Measurements from ENCODE around the gene EPHB1.
"Not testable (repeated sequence)": the region's sequence is repeated elsewhere in the genome, so short reads cannot be mapped to it uniquely, and the experiment has no call there.

The EPHB1 gene

GRCh38 chr3:135099734-135100355, 304.8 kb downstream of the EPHB1 start:
- Histone ChIP-seq H3K27me3 (ENCODE audit: control insufficient read depth, insufficient read depth, low read length) (no peaks in the 10 kb centered on the region), H3K4me3 (ENCODE audit: low read depth, low read length) (no peak overlapping the region), H3K36me3 (ENCODE audit: control insufficient read depth, insufficient read depth, low read length) (no peaks in the 10 kb centered on the region), H3K9ac (ENCODE audit: low read depth, low read length) (no peak overlapping the region), H3K4me1 (ENCODE audit: control insufficient read depth, insufficient read depth, low read length) (peaks cover 17% of the 10 kb centered on the region), H3K27ac (ENCODE audit: low read depth, low read length) (no peak overlapping the region), H3K9me3 (ENCODE audit: control insufficient read depth, insufficient read depth, low read length) (no peaks in the 10 kb centered on the region)

- Histone ChIP-seq H3K27ac (ENCODE audit: low read depth, low read length) (no peak overlapping the region), H3K9me3 (ENCODE audit: control insufficient read depth, insufficient read depth, low read length) (no peaks in the 10 kb centered on the region), H3K27me3 (ENCODE audit: control insufficient read depth, insufficient read depth, low read length) (no peaks in the 10 kb centered on the region), H3K9ac (ENCODE audit: low read depth, low read length) (no peak overlapping the region), H3K4me1 (ENCODE audit: control insufficient read depth, insufficient read depth, low read length) (peaks cover 17% of the 10 kb centered on the region), H3K4me3 (ENCODE audit: low read depth, low read length) (no peak overlapping the region), H3K36me3 (ENCODE audit: control insufficient read depth, insufficient read depth, low read length) (no peaks in the 10 kb centered on the region)
These were observed 305.3 kb downstream of the EPHB1 start for GRCh38 chr3:135100366-135100765.

- Histone ChIP-seq H3K9ac (ENCODE audit: low read depth, low read length) (no peak overlapping the region), H3K36me3 (ENCODE audit: control insufficient read depth, insufficient read depth, low read length) (no peaks in the 10 kb centered on the region), H3K27ac (ENCODE audit: low read depth, low read length) (no peak overlapping the region), H3K9me3 (ENCODE audit: control insufficient read depth, insufficient read depth, low read length) (no peaks in the 10 kb centered on the region), H3K27me3 (ENCODE audit: control insufficient read depth, insufficient read depth, low read length) (no peaks in the 10 kb centered on the region), H3K4me1 (ENCODE audit: control insufficient read depth, insufficient read depth, low read length) (peaks cover 17% of the 10 kb centered on the region), H3K4me3 (ENCODE audit: low read depth, low read length) (no peak overlapping the region)
These were observed 308.9 kb downstream of the EPHB1 start for GRCh38 chr3:135103917-135104316.

GRCh38 chr3:135106445-135106844, 311.4 kb downstream of the EPHB1 start:
- H3K4me3 ChIP-seq (ENCODE audit: low read depth, low read length): no peak overlapping the region
- no peaks in the 10 kb centered on the region for H3K36me3 ChIP-seq (ENCODE audit: control insufficient read depth, insufficient read depth, low read length)
- no peak overlapping the region for H3K27ac ChIP-seq (ENCODE audit: low read depth, low read length)
- no peak overlapping the region for H3K9ac ChIP-seq (ENCODE audit: low read depth, low read length)
- H3K4me1 ChIP-seq (ENCODE audit: control insufficient read depth, insufficient read depth, low read length): peaks cover 3% of the 10 kb centered on the region
- H3K9me3 ChIP-seq (ENCODE audit: control insufficient read depth, insufficient read depth, low read length): no peaks in the 10 kb centered on the region
- H3K27me3 ChIP-seq (ENCODE audit: control insufficient read depth, insufficient read depth, low read length): no peaks in the 10 kb centered on the region

- Histone ChIP-seq H3K4me3 (ENCODE audit: low read depth, low read length) (no peak overlapping the region), H3K27me3 (ENCODE audit: control insufficient read depth, insufficient read depth, low read length) (no peaks in the 10 kb centered on the region), H3K36me3 (ENCODE audit: control insufficient read depth, insufficient read depth, low read length) (no peaks in the 10 kb centered on the region), H3K27ac (ENCODE audit: low read depth, low read length) (no peak overlapping the region), H3K4me1 (ENCODE audit: control insufficient read depth, insufficient read depth, low read length) (peaks cover 3% of the 10 kb centered on the region), H3K9ac (ENCODE audit: low read depth, low read length) (no peak overlapping the region), H3K9me3 (ENCODE audit: control insufficient read depth, insufficient read depth, low read length) (no peaks in the 10 kb centered on the region)
These were observed 312.0 kb downstream of the EPHB1 start for GRCh38 chr3:135107043-135107442.

- H3K36me3 ChIP-seq (ENCODE audit: control insufficient read depth, insufficient read depth, low read length): no peaks in the 10 kb centered on the region
- no peaks in the 10 kb centered on the region for H3K9me3 ChIP-seq (ENCODE audit: control insufficient read depth, insufficient read depth, low read length)
- no peaks in the 10 kb centered on the region for H3K4me1 ChIP-seq (ENCODE audit: control insufficient read depth, insufficient read depth, low read length)
- H3K4me3 ChIP-seq (ENCODE audit: low read depth, low read length): no peak overlapping the region
- H3K27ac ChIP-seq (ENCODE audit: low read depth, low read length): no peak overlapping the region
- H3K27me3 ChIP-seq (ENCODE audit: control insufficient read depth, insufficient read depth, low read length): no peaks in the 10 kb centered on the region
- H3K9ac ChIP-seq (ENCODE audit: low read depth, low read length): no peak overlapping the region
These were observed 314.6 kb downstream of the EPHB1 start for GRCh38 chr3:135109681-135110080.

- H3K9ac ChIP-seq (ENCODE audit: low read depth, low read length); H3K4me1 ChIP-seq (ENCODE audit: control insufficient read depth, insufficient read depth, low read length); H3K9me3 ChIP-seq (ENCODE audit: control insufficient read depth, insufficient read depth, low read length); H3K36me3 ChIP-seq (ENCODE audit: control insufficient read depth, insufficient read depth, low read length); H3K27ac ChIP-seq (ENCODE audit: low read depth, low read length); H3K4me3 ChIP-seq (ENCODE audit: low read depth, low read length); H3K27me3 ChIP-seq (ENCODE audit: control insufficient read depth, insufficient read depth, low read length): not testable (repeated sequence)
These were observed 319.5 kb downstream of the EPHB1 start for GRCh38 chr3:135114551-135114950.

- Histone ChIP-seq H3K9me3 (ENCODE audit: control insufficient read depth, insufficient read depth, low read length) (no peaks in the 10 kb centered on the region), H3K36me3 (ENCODE audit: control insufficient read depth, insufficient read depth, low read length) (no peaks in the 10 kb centered on the region), H3K4me1 (ENCODE audit: control insufficient read depth, insufficient read depth, low read length) (no peaks in the 10 kb centered on the region), H3K27ac (ENCODE audit: low read depth, low read length) (no peak overlapping the region), H3K4me3 (ENCODE audit: low read depth, low read length) (no peak overlapping the region), H3K9ac (ENCODE audit: low read depth, low read length) (no peak overlapping the region), H3K27me3 (ENCODE audit: control insufficient read depth, insufficient read depth, low read length) (no peaks in the 10 kb centered on the region)
These were observed 322.9 kb downstream of the EPHB1 start for GRCh38 chr3:135117977-135118376.

- Histone ChIP-seq H3K4me3 (ENCODE audit: low read depth, low read length) (no peak overlapping the region), H3K9me3 (ENCODE audit: control insufficient read depth, insufficient read depth, low read length) (no peaks in the 10 kb centered on the region), H3K9ac (ENCODE audit: low read depth, low read length) (no peak overlapping the region), H3K36me3 (ENCODE audit: control insufficient read depth, insufficient read depth, low read length) (no peaks in the 10 kb centered on the region), H3K27ac (ENCODE audit: low read depth, low read length) (no peak overlapping the region), H3K27me3 (ENCODE audit: control insufficient read depth, insufficient read depth, low read length) (no peaks in the 10 kb centered on the region), H3K4me1 (ENCODE audit: control insufficient read depth, insufficient read depth, low read length) (no peaks in the 10 kb centered on the region)
These were observed 323.7 kb downstream of the EPHB1 start for GRCh38 chr3:135118792-135119191.

- Histone ChIP-seq H3K27me3 (ENCODE audit: control insufficient read depth, insufficient read depth, low read length) (no peaks in the 10 kb centered on the region), H3K9me3 (ENCODE audit: control insufficient read depth, insufficient read depth, low read length) (no peaks in the 10 kb centered on the region), H3K36me3 (ENCODE audit: control insufficient read depth, insufficient read depth, low read length) (no peaks in the 10 kb centered on the region), H3K9ac (ENCODE audit: low read depth, low read length) (no peak overlapping the region), H3K27ac (ENCODE audit: low read depth, low read length) (no peak overlapping the region), H3K4me1 (ENCODE audit: control insufficient read depth, insufficient read depth, low read length) (no peaks in the 10 kb centered on the region), H3K4me3 (ENCODE audit: low read depth, low read length) (no peak overlapping the region)
These were observed 330.2 kb downstream of the EPHB1 start for GRCh38 chr3:135125171-135125801.

- no peak overlapping the region for H3K27ac ChIP-seq (ENCODE audit: low read depth, low read length)
These were observed 332.9 kb downstream of the EPHB1 start for GRCh38 chr3:135127946-135128470.

More at GRCh38 chr3:135127946-135128470, 332.9 kb downstream of the EPHB1 start:
- Histone ChIP-seq H3K4me1 (ENCODE audit: control insufficient read depth, insufficient read depth, low read length) (no peaks in the 10 kb centered on the region), H3K36me3 (ENCODE audit: control insufficient read depth, insufficient read depth, low read length) (no peaks in the 10 kb centered on the region), H3K4me3 (ENCODE audit: low read depth, low read length) (no peak overlapping the region), H3K9me3 (ENCODE audit: control insufficient read depth, insufficient read depth, low read length) (no peaks in the 10 kb centered on the region), H3K9ac (ENCODE audit: low read depth, low read length) (no peak overlapping the region), H3K27me3 (ENCODE audit: control insufficient read depth, insufficient read depth, low read length) (no peaks in the 10 kb centered on the region)
